ENCODE data around the gene NLGN3.

The NLGN3 gene

GRCh38 chrX:71160475-71160874 is 15.8 kb downstream of the NLGN3 start:
- Histone ChIP-seq H3K9me3 (ENCODE audit: insufficient read depth, low read length) (no peaks in the 10 kb centered on the region), H3K27me3 (ENCODE audit: insufficient read depth, insufficient read length) (no peaks in the 10 kb centered on the region), H3K4me1 (ENCODE audit: insufficient read depth, insufficient read length) (peaks cover 3% of the 10 kb centered on the region), H3K36me3 (ENCODE audit: insufficient read depth, insufficient read length, low read length) (no peaks in the 10 kb centered on the region), H3K4me3 (ENCODE audit: insufficient read length, low read depth) (no peak overlapping the region), H3K9ac (ENCODE audit: insufficient read length, low read depth) (no peak overlapping the region)
- no peak for DNase-seq (ENCODE audit: low read depth, low spot score)
- no peak for TF ChIP-seq YY1 (IDR thresholded peaks at IDR 0.05; ENCODE audit: insufficient read depth, insufficient read length)
- no peak for TF ChIP-seq SUZ12 (IDR thresholded peaks at IDR 0.05; ENCODE audit: extremely low read depth, insufficient read depth, insufficient read length)
- TF ChIP-seq ZNF274 (IDR thresholded peaks at IDR 0.05; ENCODE audit: low read depth, low read length) = no peak

GRCh38 chrX:71162981-71163380 is 18.3 kb downstream of the NLGN3 start:
- no peaks in the 10 kb centered on the region for H3K27me3 ChIP-seq (ENCODE audit: insufficient read depth, insufficient read length)
- DNase-seq (ENCODE audit: low read depth, low spot score) = no peak
- no peak overlapping the region for H3K4me3 ChIP-seq (ENCODE audit: insufficient read length, low read depth)

GRCh38 chrX:71164071-71164470 is 19.4 kb downstream of the NLGN3 start:
- DNase-seq (ENCODE audit: low read depth, low spot score) = no peak
- no peaks in the 10 kb centered on the region for H3K36me3 ChIP-seq (ENCODE audit: insufficient read depth, insufficient read length, low read length)
- no peak overlapping the region for H3K9ac ChIP-seq (ENCODE audit: insufficient read length, low read depth)
- H3K9me3 ChIP-seq (ENCODE audit: insufficient read depth, low read length) = no peaks in the 10 kb centered on the region
- H3K4me3 ChIP-seq (ENCODE audit: insufficient read length, low read depth) = no peak overlapping the region
- H3K27me3 ChIP-seq (ENCODE audit: insufficient read depth, insufficient read length) = no peaks in the 10 kb centered on the region
- H3K4me1 ChIP-seq (ENCODE audit: insufficient read depth, insufficient read length) = peaks cover 3% of the 10 kb centered on the region
- TF ChIP-seq ZNF274 (IDR thresholded peaks at IDR 0.05; ENCODE audit: low read depth, low read length) = no peak
- no peak for TF ChIP-seq SUZ12 (IDR thresholded peaks at IDR 0.05; ENCODE audit: extremely low read depth, insufficient read depth, insufficient read length)
- no peak for TF ChIP-seq YY1 (IDR thresholded peaks at IDR 0.05; ENCODE audit: insufficient read depth, insufficient read length)

More at GRCh38 chrX:71162981-71163380, 18.3 kb downstream of the NLGN3 start:
- no peaks in the 10 kb centered on the region for H3K36me3 ChIP-seq (ENCODE audit: insufficient read depth, insufficient read length, low read length)
- peaks cover 3% of the 10 kb centered on the region for H3K4me1 ChIP-seq (ENCODE audit: insufficient read depth, insufficient read length)
- H3K9me3 ChIP-seq (ENCODE audit: insufficient read depth, low read length) = no peaks in the 10 kb centered on the region
- no peak overlapping the region for H3K9ac ChIP-seq (ENCODE audit: insufficient read length, low read depth)
- TF ChIP-seq SUZ12 (IDR thresholded peaks at IDR 0.05; ENCODE audit: extremely low read depth, insufficient read depth, insufficient read length) = no peak
- no peak for TF ChIP-seq ZNF274 (IDR thresholded peaks at IDR 0.05; ENCODE audit: low read depth, low read length)
- no peak for TF ChIP-seq YY1 (IDR thresholded peaks at IDR 0.05; ENCODE audit: insufficient read depth, insufficient read length)

- H3K9ac ChIP-seq (ENCODE audit: insufficient read length, low read depth) = no peak overlapping the region
- no peaks in the 10 kb centered on the region for H3K9me3 ChIP-seq (ENCODE audit: insufficient read depth, low read length)
- H3K4me1 ChIP-seq (ENCODE audit: insufficient read depth, insufficient read length) = peaks cover 3% of the 10 kb centered on the region
- no peak overlapping the region for H3K4me3 ChIP-seq (ENCODE audit: insufficient read length, low read depth)
- H3K27me3 ChIP-seq (ENCODE audit: insufficient read depth, insufficient read length) = no peaks in the 10 kb centered on the region
- TF ChIP-seq ZNF274 (IDR thresholded peaks at IDR 0.05; ENCODE audit: low read depth, low read length) (no peak), YY1 (IDR thresholded peaks at IDR 0.05; ENCODE audit: insufficient read depth, insufficient read length) (no peak), SUZ12 (IDR thresholded peaks at IDR 0.05; ENCODE audit: extremely low read depth, insufficient read depth, insufficient read length) (no peak)
- H3K36me3 ChIP-seq (ENCODE audit: insufficient read depth, insufficient read length, low read length) = no peaks in the 10 kb centered on the region
- DNase-seq (ENCODE audit: low read depth, low spot score) = no peak
These were observed 21.8 kb downstream of the NLGN3 start for GRCh38 chrX:71166461-71166860.

- H3K27me3 ChIP-seq (ENCODE audit: insufficient read depth, insufficient read length) = no peaks in the 10 kb centered on the region
- no peak overlapping the region for H3K9ac ChIP-seq (ENCODE audit: insufficient read length, low read depth)
- no peaks in the 10 kb centered on the region for H3K9me3 ChIP-seq (ENCODE audit: insufficient read depth, low read length)
- no peak for DNase-seq (ENCODE audit: low read depth, low spot score)
- H3K4me3 ChIP-seq (ENCODE audit: insufficient read length, low read depth) = no peak overlapping the region
- TF ChIP-seq ZNF274 (IDR thresholded peaks at IDR 0.05; ENCODE audit: low read depth, low read length) (no peak), YY1 (IDR thresholded peaks at IDR 0.05; ENCODE audit: insufficient read depth, insufficient read length) (no peak), SUZ12 (IDR thresholded peaks at IDR 0.05; ENCODE audit: extremely low read depth, insufficient read depth, insufficient read length) (no peak)
- peaks cover 3% of the 10 kb centered on the region for H3K4me1 ChIP-seq (ENCODE audit: insufficient read depth, insufficient read length)
- H3K36me3 ChIP-seq (ENCODE audit: insufficient read depth, insufficient read length, low read length) = no peaks in the 10 kb centered on the region
These were observed 22.6 kb downstream of the NLGN3 start for GRCh38 chrX:71167031-71167781.

- Histone ChIP-seq H3K36me3 (ENCODE audit: insufficient read depth, insufficient read length, low read length) (no peaks in the 10 kb centered on the region), H3K9me3 (ENCODE audit: insufficient read depth, low read length) (no peaks in the 10 kb centered on the region), H3K4me3 (ENCODE audit: insufficient read length, low read depth) (no peak overlapping the region), H3K9ac (ENCODE audit: insufficient read length, low read depth) (no peak overlapping the region), H3K27me3 (ENCODE audit: insufficient read depth, insufficient read length) (no peaks in the 10 kb centered on the region), H3K4me1 (ENCODE audit: insufficient read depth, insufficient read length) (peaks cover 3% of the 10 kb centered on the region)
- DNase-seq (ENCODE audit: low read depth, low spot score) = no peak
- TF ChIP-seq SUZ12 (IDR thresholded peaks at IDR 0.05; ENCODE audit: extremely low read depth, insufficient read depth, insufficient read length) (no peak), ZNF274 (IDR thresholded peaks at IDR 0.05; ENCODE audit: low read depth, low read length) (no peak), YY1 (IDR thresholded peaks at IDR 0.05; ENCODE audit: insufficient read depth, insufficient read length) (no peak)
These were observed 23.5 kb downstream of the NLGN3 start for GRCh38 chrX:71168134-71168533.

GRCh38 chrX:71169586-71169985 is 24.9 kb downstream of the NLGN3 start:
- Histone ChIP-seq H3K9me3 (ENCODE audit: insufficient read depth, low read length) (no peaks in the 10 kb centered on the region), H3K27me3 (ENCODE audit: insufficient read depth, insufficient read length) (no peaks in the 10 kb centered on the region), H3K4me3 (ENCODE audit: insufficient read length, low read depth) (no peak overlapping the region), H3K36me3 (ENCODE audit: insufficient read depth, insufficient read length, low read length) (no peaks in the 10 kb centered on the region), H3K4me1 (ENCODE audit: insufficient read depth, insufficient read length) (peaks cover 3% of the 10 kb centered on the region), H3K9ac (ENCODE audit: insufficient read length, low read depth) (no peak overlapping the region)
- TF ChIP-seq ZNF274 (IDR thresholded peaks at IDR 0.05; ENCODE audit: low read depth, low read length) (no peak), YY1 (IDR thresholded peaks at IDR 0.05; ENCODE audit: insufficient read depth, insufficient read length) (no peak), SUZ12 (IDR thresholded peaks at IDR 0.05; ENCODE audit: extremely low read depth, insufficient read depth, insufficient read length) (no peak)
- no peak for DNase-seq (ENCODE audit: low read depth, low spot score)
